H1 (cell line): ENCODE measurements around the gene ZBTB38. TPM values are rescaled to one million over a fixed set of nuclear protein-coding genes. Genes with fewer than 3 reads are reported as not detected.

Experiments used
- CTCF ChIA-PET: fragments of 300-600 bp; sonication (Branson Sonifier 250); formaldehyde crosslinking; loops from one replicate; lab custom pipeline; 2021; ENCODE audit not compliant: partially characterized antibody; lab: Charles Lee
- POLR2A ChIA-PET: fragments of 300-600 bp; sonication (Branson Sonifier 250); formaldehyde crosslinking; loops from one replicate; lab custom pipeline; 2021; ENCODE audit warnings: inconsistent platforms; ENCODE audit not compliant: partially characterized antibody; lab: Charles Lee
- DNase-seq, 2 experiments: peaks; one replicate each; pipeline versions ENCODE4 v3.0.0 to v3.0.0-alpha.2; 2010 to 2022; ENCODE audit warnings: low spot score in 2 of 2, low read depth in 1 of 2, mixed read lengths in 1 of 2
- FAIRE-seq: peaks from 2 replicates; lab custom pipeline; 2011; peaks lifted over from hg19 to GRCh38; lab: Jason Lieb, UNC
- H2AFZ ChIP-seq: 2 replicates; pipeline ENCODE4 v1.8.1; 2012; ENCODE audit warnings: low read length, inconsistent platforms
- H2AK5ac ChIP-seq: 2 replicates; pipeline ENCODE4 v1.6.1; 2013; ENCODE audit warnings: low read depth, low read length
- H2BK120ac ChIP-seq: replicated peaks from 2 replicates; pipeline ENCODE3; 2013; ENCODE audit warnings: low read depth, low read length, inconsistent platforms
- H2BK12ac ChIP-seq: 2 replicates; pipeline ENCODE4 v1.6.1; 2013; ENCODE audit warnings: low read depth, low read length
- H2BK15ac ChIP-seq: 2 replicates; pipeline ENCODE4 v1.6.1; 2013; ENCODE audit warnings: low read length
- H2BK20ac ChIP-seq: 2 replicates; pipeline ENCODE4 v1.6.1; 2013; ENCODE audit warnings: low read length
- H2BK5ac ChIP-seq: 2 replicates; pipeline ENCODE4 v1.6.1; 2013; ENCODE audit warnings: low read depth, low read length
- H3K14ac ChIP-seq: 2 replicates; pipeline ENCODE4 v1.6.1; 2013; ENCODE audit warnings: inconsistent platforms; ENCODE audit not compliant: insufficient read length
- H3K18ac ChIP-seq: 2 replicates; pipeline ENCODE4 v1.6.1; 2013; ENCODE audit warnings: low read length; ENCODE audit errors: extremely low read depth
- H3K23ac ChIP-seq: 2 replicates; pipeline ENCODE4 v1.6.1; 2013; ENCODE audit warnings: inconsistent platforms; ENCODE audit not compliant: insufficient read length
- H3K23me2 ChIP-seq: 2 replicates; pipeline ENCODE4 v1.6.1; 2013; ENCODE audit warnings: low read depth, low read length
- H3K27ac ChIP-seq: 2 replicates; pipeline ENCODE4 v1.6.1; 2011; ENCODE audit warnings: low read depth, low read length, inconsistent platforms
- H3K27me3 ChIP-seq, 4 experiments: replicated peaks in 1 of 4; 1 replicate in 1 of 4; 2 replicates in 3 of 4; pipeline versions ENCODE4 v1.6.1 to v1.8.1; 2011 to 2013; ENCODE audit warnings: low read length in 3 of 4, mild to moderate bottlenecking in 3 of 4, inconsistent platforms in 2 of 4, mixed read lengths in 2 of 4, moderate library complexity in 1 of 4; ENCODE audit not compliant: control insufficient read depth in 3 of 4, insufficient read depth in 3 of 4; ENCODE audit errors: extremely low read depth in 1 of 4
- H3K36me3 ChIP-seq, 4 experiments: 2 replicates each; pipeline versions ENCODE4 v1.6.1 to v1.8.1; 2011 to 2013; ENCODE audit warnings: mild to moderate bottlenecking in 4 of 4, low read length in 3 of 4, moderate library complexity in 2 of 4, control low read depth in 1 of 4, inconsistent platforms in 1 of 4; ENCODE audit not compliant: insufficient read depth in 4 of 4, control insufficient read depth in 2 of 4
- H3K4ac ChIP-seq: replicated peaks from 2 replicates; pipeline ENCODE3; 2013; ENCODE audit warnings: low read length, low read depth, mixed read lengths, inconsistent platforms; ENCODE audit not compliant: insufficient read length
- H3K4me1 ChIP-seq, 4 experiments: replicated peaks in 1 of 4; 1 replicate in 1 of 4; 2 replicates in 3 of 4; pipeline versions ENCODE4 v1.6.1 to v1.8.1; 2011 to 2013; ENCODE audit warnings: low read length in 3 of 4, inconsistent platforms in 2 of 4, mixed read lengths in 1 of 4; ENCODE audit not compliant: insufficient read depth in 4 of 4, control insufficient read depth in 3 of 4
- H3K4me2 ChIP-seq, 2 experiments: 2 replicates each; pipeline versions ENCODE4 v1.6.1 to v1.8.1; 2011 to 2013; ENCODE audit warnings: low read depth in 2 of 2, low read length in 2 of 2, control low read depth in 1 of 2, inconsistent platforms in 1 of 2, mild to moderate bottlenecking in 1 of 2; ENCODE audit not compliant: insufficient read depth in 1 of 2
- H3K4me3 ChIP-seq, 4 experiments: fragments of 200-600, 300-600 bp in 1 of 4; sonication (generic), shearing (Covaris generic), sonication (Bioruptor Twin) in 1 of 4; 2 replicates each; pipeline versions ENCODE4 v1.5.1 to v1.8.1; 2011 to 2016; ENCODE audit warnings: low read length in 4 of 4, low read depth in 3 of 4, control low read depth in 2 of 4, inconsistent platforms in 2 of 4, mild to moderate bottlenecking in 2 of 4, mixed read lengths in 1 of 4, moderate library complexity in 1 of 4; ENCODE audit not compliant: insufficient read depth in 2 of 4; ENCODE audit errors: extremely low read depth in 1 of 4
- H3K56ac ChIP-seq: replicated peaks from 2 replicates; pipeline ENCODE3; 2013; ENCODE audit warnings: low read depth, mild to moderate bottlenecking, mixed read lengths, low read length, inconsistent platforms; ENCODE audit not compliant: insufficient read length
- H3K79me1 ChIP-seq: 2 replicates; pipeline ENCODE4 v1.6.1; 2013; ENCODE audit warnings: low read depth, low read length, control low read depth
- H3K79me2 ChIP-seq, 2 experiments: 2 replicates each; pipeline versions ENCODE4 v1.6.1 to v1.8.1; 2012 to 2013; ENCODE audit warnings: low read length in 2 of 2, mild to moderate bottlenecking in 2 of 2, inconsistent platforms in 1 of 2; ENCODE audit not compliant: insufficient read depth in 2 of 2, control insufficient read depth in 1 of 2
- H3K9ac ChIP-seq, 4 experiments: replicated peaks in 1 of 4; 1 replicate in 1 of 4; 2 replicates in 3 of 4; pipeline versions ENCODE4 v1.6.1 to v1.8.1; 2011 to 2013; ENCODE audit warnings: low read depth in 3 of 4, low read length in 3 of 4, control low read depth in 2 of 4, mild to moderate bottlenecking in 2 of 4, moderate library complexity in 2 of 4, inconsistent platforms in 1 of 4; ENCODE audit errors: extremely low read depth in 1 of 4
- H3K9me3 ChIP-seq, 2 experiments: 2 replicates each; pipeline versions ENCODE4 v1.6.1 to v1.8.1; 2012 to 2013; ENCODE audit warnings: mild to moderate bottlenecking in 2 of 2, moderate library complexity in 2 of 2, control low read depth in 1 of 2, inconsistent platforms in 1 of 2, low read depth in 1 of 2, low read length in 1 of 2, mixed read lengths in 1 of 2; ENCODE audit not compliant: insufficient read depth in 2 of 2
- H4K20me1 ChIP-seq, 2 experiments: replicated peaks in 1 of 2; 2 replicates each; pipeline versions ENCODE3 to v1.8.1; 2011 to 2013; ENCODE audit warnings: inconsistent platforms in 2 of 2, low read length in 2 of 2, mild to moderate bottlenecking in 1 of 2; ENCODE audit not compliant: insufficient read depth in 2 of 2, control insufficient read depth in 1 of 2
- H4K5ac ChIP-seq: 2 replicates; pipeline ENCODE4 v1.6.1; 2013; ENCODE audit warnings: low read length, low read depth, mixed read lengths, inconsistent platforms; ENCODE audit not compliant: insufficient read length
- H4K8ac ChIP-seq: 2 replicates; pipeline ENCODE4 v1.8.0; 2013; ENCODE audit warnings: mild to moderate bottlenecking, moderate library complexity, low read length, inconsistent platforms; ENCODE audit not compliant: insufficient read depth; ENCODE audit errors: extremely low read depth
- H4K91ac ChIP-seq: replicated peaks from 2 replicates; pipeline ENCODE3; 2013; ENCODE audit warnings: low read length, mixed read lengths, inconsistent platforms; ENCODE audit not compliant: insufficient read length
- CTBP2 ChIP-seq: IDR thresholded peaks from 2 replicates; pipeline ENCODE4 v1.7.0; 2011; ENCODE audit warnings: borderline replicate concordance, mild to moderate bottlenecking, moderate library complexity, mixed read lengths, low read length; ENCODE audit not compliant: insufficient read depth, insufficient read length
- EGR1 ChIP-seq: IDR thresholded peaks from 2 replicates; pipeline ENCODE4 v1.6.1; 2011; ENCODE audit warnings: low read depth, low read length, borderline replicate concordance
- KDM1A ChIP-seq: fragments of 200-600, 300-600 bp; sonication (generic); IDR thresholded peaks from 2 replicates; pipeline ENCODE4 v1.7.1; 2016; ENCODE audit warnings: mild to moderate bottlenecking, low read length, borderline replicate concordance
- KDM5A ChIP-seq: fragments of 200-600 bp; IDR thresholded peaks from 2 replicates; pipeline ENCODE4 v1.7.1; 2012; ENCODE audit warnings: mild to moderate bottlenecking, low read length, inconsistent platforms, mixed read lengths
- RXRA ChIP-seq: IDR thresholded peaks from 2 replicates; pipeline ENCODE4 v1.6.1; 2011; ENCODE audit warnings: low read depth, mild to moderate bottlenecking, low read length, moderate library complexity; ENCODE audit not compliant: insufficient read depth
- SAP30 ChIP-seq: fragments of 300-600 bp; sonication (generic); IDR thresholded peaks from 2 replicates; pipeline ENCODE4 v1.7.1; 2012; ENCODE audit warnings: low read length, moderate library complexity, mild to moderate bottlenecking, inconsistent platforms; ENCODE audit not compliant: insufficient read depth, insufficient replicate concordance
- SIN3A ChIP-seq, 2 experiments: IDR thresholded peaks in 1 of 2; conservative IDR thresholded peaks in 1 of 2; 2 replicates each; pipeline ENCODE4 v1.6.1; 2011 to 2012; ENCODE audit warnings: low read length in 2 of 2, improper control_type of control experiment in 1 of 2, low read depth in 1 of 2, mild to moderate bottlenecking in 1 of 2
- SIRT6 ChIP-seq: IDR thresholded peaks from one replicate; pipeline ENCODE4 v1.7.1; 2012; ENCODE audit warnings: low read length, inconsistent platforms
- SP2 ChIP-seq: IDR thresholded peaks from 2 replicates; pipeline ENCODE4 v1.6.1; 2012; ENCODE audit warnings: mild to moderate bottlenecking, low read length, inconsistent platforms
- SUZ12 ChIP-seq: fragments of 200-600 bp; sonication (generic); IDR thresholded peaks from 2 replicates; pipeline ENCODE4 v1.6.1; 2012; ENCODE audit warnings: mild to moderate bottlenecking, inconsistent platforms, low read length, moderate library complexity, mixed read lengths
- TAF1 ChIP-seq: IDR thresholded peaks from 2 replicates; pipeline ENCODE4 v1.6.1; 2011; ENCODE audit warnings: mild to moderate bottlenecking, low read depth, low read length
- TEAD4 ChIP-seq: IDR thresholded peaks from 2 replicates; pipeline ENCODE4 v1.6.1; 2012; ENCODE audit warnings: low read depth, low read length, inconsistent platforms, mixed read lengths
- WGBS, 2 experiments: shearing (Covaris generic) in 1 of 2; methylation state at CpG; one replicate each; pipeline versions ENCODE4 v1.1.6 to v1.1.7; 2013 to 2015; ENCODE audit warnings: low lambda C conversion rate in 2 of 2, mixed read lengths in 2 of 2, inconsistent platforms in 1 of 2, low coverage in 1 of 2, missing lambda C conversion rate in 1 of 2; ENCODE audit not compliant: insufficient replicate concordance in 2 of 2, insufficient coverage in 1 of 2, insufficient read length in 1 of 2; ENCODE audit errors: extremely low coverage in 1 of 2, missing lambda C conversion rate in 1 of 2; 5-methylcytosine and 5-hydroxymethylcytosine counted together
- polyA plus RNA-seq, 7 experiments: library from polyadenylated mRNA; depleted of rRNA in 3 of 7; stranded (reverse) in 5 of 7; unstranded in 2 of 7; fragments of >200 nt in 5 of 7; fragments of 200-250 nt in 2 of 7; gene quantifications; 1 replicate in 5 of 7; 2 replicates in 1 of 7; 4 replicates in 1 of 7; pipeline versions ENCODE4 v1.2.1 to v1.2.3, GENCODE V29; 2011 to 2013; ENCODE audit warnings: missing spikeins in 2 of 7, mixed read lengths in 2 of 7
- total RNA-seq: library from RNA; stranded (reverse); fragmentation: NEBNext Ultra II Directional; extraction: Animal tissue kit (Norgen Biotek cat#: 25700); gene quantifications from 2 replicates; pipeline ENCODE4 v1.2.1, GENCODE V29; 2021
- TF ChIP-seq, protein P1 (sequence below): IDR thresholded peaks from 2 replicates; pipeline ENCODE4 v1.6.1; 2011; ENCODE audit warnings: low read depth, mild to moderate bottlenecking, low read length; ENCODE audit not compliant: insufficient read depth

ZBTB38 gene
- total and polyA plus RNA-seq, 2 of the 8 experiments (the other 6 are each of a cell fraction or from before 2014, with no cell fraction given) = 4.4 to 10.5 TPM

- Histone ChIP-seq H4K91ac (no peak overlapping the region), H3K18ac (no peak overlapping the region), H3K4me2 (no peak overlapping the region), H3K4ac (no peak overlapping the region), H2BK20ac (no peak overlapping the region), H3K79me2 (no peaks in the 10 kb centered on the region), H3K79me1 (no peaks in the 10 kb centered on the region), H3K27ac (no peak overlapping the region), H4K20me1 (no peaks in the 10 kb centered on the region), H3K23me2 (no peaks in the 10 kb centered on the region), H3K4me3 (no peak overlapping the region), H3K56ac (no peak overlapping the region), H3K9me3 (no peaks in the 10 kb centered on the region), H3K9ac (no peak overlapping the region), H3K23ac (no peak overlapping the region), H2BK15ac (no peak overlapping the region), H3K36me3 (no peaks in the 10 kb centered on the region), H4K5ac (no peak overlapping the region), H2BK12ac (no peak overlapping the region), H3K27me3 (no peaks in the 10 kb centered on the region), H2BK120ac (no peak overlapping the region), H2AFZ (peak overlapping the region; percentile 6; the same call in 1 of the 2 replicates), H2BK5ac (no peak overlapping the region), H3K14ac (no peak overlapping the region), H2AK5ac (no peak overlapping the region), H4K8ac (no peak overlapping the region), H3K4me1 (no peaks in the 10 kb centered on the region)
- DNase-seq = no peak
- WGBS, 2 experiments = 91% methylated on average over 1 of the region's 1 CpG; no CpG with 5 or more reads in 1 of the 2 experiments
- no peak for TF ChIP-seq TAF1
- TF ChIP-seq SIN3A (conservative IDR thresholded peaks at IDR 0.05 in 1 of 2, IDR thresholded peaks at IDR 0.05 in 1 of 2; ENCODE audit: low read depth in 1 of 2, low read length in 2 of 2) = no peak
- no peak for TF ChIP-seq SIRT6
- TF ChIP-seq SP2 = no peak
- TF ChIP-seq EGR1 = no peak
- no peak for TF ChIP-seq KDM5A
- TF ChIP-seq CTBP2 = no peak
- TF ChIP-seq, protein P1, sequence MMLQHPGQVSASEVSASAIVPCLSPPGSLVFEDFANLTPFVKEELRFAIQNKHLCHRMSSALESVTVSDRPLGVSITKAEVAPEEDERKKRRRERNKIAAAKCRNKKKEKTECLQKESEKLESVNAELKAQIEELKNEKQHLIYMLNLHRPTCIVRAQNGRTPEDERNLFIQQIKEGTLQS = no peak
- no peak for TF ChIP-seq TEAD4
- no peak for TF ChIP-seq SAP30
- TF ChIP-seq KDM1A = no peak
- TF ChIP-seq RXRA = no peak
- no peak for TF ChIP-seq SUZ12
- FAIRE-seq = no peak
- ChIA-PET POLR2A (no interaction called here), CTCF (interaction anchor here (0.6 to 5.9 kb wide), 9 partner anchors 12 to 531 kb away, joined by 3 to 42 read pairs (median 4); no protein-coding TSS in a partner anchor)
Measured at GRCh38 chr3:141348837-141349236, 19.5 kb upstream of the ZBTB38 start.
